Transverse colon (tissue), 4 donors: ENCODE measurements around the gene BBS4. TPM values are rescaled to one million over a fixed set of nuclear protein-coding genes. Genes with fewer than 3 reads are reported as not detected.
"Not testable (repeated sequence)": the region's sequence is repeated elsewhere in the genome, so short reads cannot be mapped to it uniquely, and the experiment has no call there.

Source experiments
- DNase-seq: peaks from one replicate; pipeline ENCODE4 v3.0.0-alpha.2; 2019
- H3K27ac ChIP-seq, 4 donors: fragments of 200-600 bp; sonication (generic); 2 replicates each; pipeline ENCODE4 v1.5.1; 2016 to 2018; ENCODE audit warnings: inconsistent platforms in 4 of 4
- H3K27me3 ChIP-seq: fragments of 200-600 bp; sonication (generic); 2 replicates; pipeline ENCODE4 v1.5.1; 2017; ENCODE audit warnings: inconsistent platforms
- H3K36me3 ChIP-seq, 4 donors: fragments of 200-600 bp; sonication (generic); 2 replicates each; pipeline ENCODE4 v1.5.1; 2017 to 2019; ENCODE audit warnings: inconsistent platforms in 4 of 4
- H3K4me1 ChIP-seq, 4 donors: fragments of 200-600 bp; sonication (generic); 2 replicates each; pipeline ENCODE4 v1.5.1; 2017 to 2020; ENCODE audit warnings: inconsistent platforms in 4 of 4
- H3K4me3 ChIP-seq, 4 donors: fragments of 200-600 bp; sonication (generic); 1 replicate in 1 of 4; 2 replicates in 3 of 4; pipeline versions ENCODE4 v1.5.1 to v1.6.1; 2017 to 2019; ENCODE audit warnings: inconsistent platforms in 4 of 4
- H3K9me3 ChIP-seq, 2 donors: fragments of 200-600 bp; sonication (generic); 2 replicates each; pipeline ENCODE4 v1.5.1; 2017 to 2019; ENCODE audit warnings: inconsistent platforms in 2 of 2
- CTCF ChIP-seq, 5 experiments: fragments of 200-600 bp in 3 of 5; fragments of 450-650 bp in 2 of 5; sonication (generic) in 3 of 5; IDR thresholded peaks; 1 replicate in 2 of 5; 2 replicates in 3 of 5; pipeline ENCODE4 v1.5.1; 2016 to 2017; ENCODE audit warnings: antibody characterized with exemption in 5 of 5, inconsistent platforms in 3 of 5, mild to moderate bottlenecking in 2 of 5, moderate library complexity in 1 of 5
- EP300 ChIP-seq: sonication (generic); formaldehyde crosslinking; IDR thresholded peaks from one replicate; pipeline ENCODE4 v1.6.1; 2017; ENCODE audit warnings: antibody characterized with exemption, low read depth
- POLR2A ChIP-seq: fragments of 450-650 bp; IDR thresholded peaks from one replicate; pipeline ENCODE4 v1.6.1; 2016; ENCODE audit warnings: antibody characterized with exemption, mild to moderate bottlenecking, moderate library complexity
- POLR2AphosphoS5 ChIP-seq, 3 donors: sonication (generic); formaldehyde crosslinking; IDR thresholded peaks; one replicate each; pipeline ENCODE4 v1.6.1; 2016; ENCODE audit warnings: antibody characterized with exemption in 3 of 3
- WGBS, 2 donors: methylation state at CpG; one replicate each; pipeline ENCODE4 v1.1.5; 2018; ENCODE audit warnings: low coverage in 1 of 2; 5-methylcytosine and 5-hydroxymethylcytosine counted together
- in situ Hi-C, 4 donors: fragments of 200-750 bp; cut with MboI; loops; one replicate each; pipeline versions ENCODE4 v1.15.0 to v1.15.1; 2017; ENCODE audit warnings: low sequenced_read_pairs in 3 of 4, low pct_ligation_motif_present in 1 of 4, low pct_unique_long_range_greater_than_20kb in 1 of 4
- intact Hi-C: fragments of 100-400 bp; cut with DNase I; formaldehyde crosslinking; loops from one replicate; pipeline ENCODE4 v1.15.1; 2023; ENCODE audit warnings: low total_unique reads
- total RNA-seq, 4 donors: library from RNA; depleted of rRNA; stranded (reverse); fragments of >200 nt; gene quantifications; one replicate each; pipeline ENCODE4 v1.1.0, GENCODE V29; 2016

Gene BBS4
- total RNA-seq, 4 donors from 2014 or later: 9.2 to 21.3 (median 19.2) TPM

- intact Hi-C loops: no loop called here
- TF ChIP-seq POLR2AphosphoS5 (IDR thresholded peaks at IDR 0.05): no peak
- TF ChIP-seq POLR2A: no peak
- TF ChIP-seq EP300: no peak
- no peak for TF ChIP-seq CTCF (IDR thresholded peaks at IDR 0.05)
- Histone ChIP-seq H3K4me3 (no peak overlapping the region), H3K4me1 (no peaks in the 10 kb centered on the region), H3K27me3 (no peaks in the 10 kb centered on the region), H3K27ac (no peak overlapping the region), H3K36me3 (no peaks in the 10 kb centered on the region), H3K9me3 (no peaks in the 10 kb centered on the region)
- in situ Hi-C loops: no loop called here
- 87 to 89% methylated on average over 1 to 3 of the region's 3 CpGs for WGBS, 2 donors
- DNase-seq: no peak
These were observed 39.4 kb downstream of the BBS4 start for GRCh38 chr15:72725446-72725845.

- intact Hi-C loops, H3K27me3 ChIP-seq, H3K4me1 ChIP-seq, H3K4me3 ChIP-seq, H3K9me3 ChIP-seq, H3K27ac ChIP-seq, DNase-seq, in situ Hi-C loops, H3K36me3 ChIP-seq: not testable (repeated sequence)
- 90 to 97% methylated on average over 2 to 6 of the region's 6 CpGs for WGBS, 2 donors
These were observed 39.8 kb downstream of the BBS4 start for GRCh38 chr15:72725851-72726250.

- Histone ChIP-seq H3K36me3 (peaks cover 0 to 9% (median 0%) of the 10 kb centered on the region in 4 donors), H3K27me3 (no peaks in the 10 kb centered on the region), H3K4me1 (no peaks in the 10 kb centered on the region), H3K9me3 (no peaks in the 10 kb centered on the region), H3K4me3 (no peak overlapping the region), H3K27ac (no peak overlapping the region)
- DNase-seq: no peak
- TF ChIP-seq EP300: no peak
- no peak for TF ChIP-seq POLR2A
- no peak for TF ChIP-seq CTCF (IDR thresholded peaks at IDR 0.05)
- no peak for TF ChIP-seq POLR2AphosphoS5 (IDR thresholded peaks at IDR 0.05)
- in situ Hi-C loops (no loop called here), intact Hi-C loops (no loop called here)
These were observed 41.1 kb downstream of the BBS4 start for GRCh38 chr15:72727154-72727553.

- intact Hi-C loops, in situ Hi-C loops, H3K4me3 ChIP-seq, H3K4me1 ChIP-seq, DNase-seq, H3K27me3 ChIP-seq, H3K9me3 ChIP-seq, H3K27ac ChIP-seq: not testable (repeated sequence)
- H3K36me3 ChIP-seq: peaks cover 0 to 11% (median 0%) of the 10 kb centered on the region in 4 donors
- WGBS, 2 donors: 83 to 94% methylated on average over 1 of the region's 1 CpG
These were observed 42.2 kb downstream of the BBS4 start for GRCh38 chr15:72728249-72728648.

- DNase-seq: no peak
- Histone ChIP-seq H3K9me3 (no peaks in the 10 kb centered on the region), H3K4me1 (no peaks in the 10 kb centered on the region), H3K4me3 (no peak overlapping the region), H3K27me3 (no peaks in the 10 kb centered on the region), H3K27ac (no peak overlapping the region), H3K36me3 (peaks cover 0 to 11% (median under 1%) of the 10 kb centered on the region in 4 donors)
- in situ Hi-C loops: no loop called here
- intact Hi-C loops: no loop called here
- TF ChIP-seq CTCF (IDR thresholded peaks at IDR 0.05): no peak
- no peak for TF ChIP-seq POLR2A
- no peak for TF ChIP-seq EP300
- TF ChIP-seq POLR2AphosphoS5 (IDR thresholded peaks at IDR 0.05): no peak
- WGBS, 2 donors: 100% methylated on average over 1 of the region's 1 CpG
These were observed 42.8 kb downstream of the BBS4 start for GRCh38 chr15:72728821-72729220.
